HCT116 (cell line): ENCODE measurements around the gene OR8G1. TPM values are rescaled to one million over a fixed set of nuclear protein-coding genes. Genes with fewer than 3 reads are reported as not detected.

ENCODE experiments used
- ATAC-seq: fragments of 200-7000 bp; cut with Tn5 transposase; 2 replicates; pipeline ENCODE4 v1.9.1; 2020; ENCODE audit warnings: mild to moderate bottlenecking, moderate library complexity
- BruUV-seq: library from RNA; stranded (reverse); fragments of 400-500 nt; replicated peaks from 2 replicates; lab custom pipeline; 2021; lab: Mats Ljungman, UMichigan
- CTCF ChIA-PET: fragments of 300-600 bp; sonication (Branson Sonifier 250); formaldehyde crosslinking; loops from one replicate; lab custom pipeline; 2021; ENCODE audit warnings: antibody characterized with exemption; lab: Charles Lee
- POLR2A ChIA-PET: fragments of 300-600, 350-600 bp; sonication (Branson Sonifier 250); formaldehyde crosslinking; loops from one replicate; lab custom pipeline; 2021; ENCODE audit warnings: antibody characterized with exemption; lab: Charles Lee
- RAD21 ChIA-PET, 2 experiments: fragments of 300-600 bp; sonication (Branson Sonifier 250); formaldehyde crosslinking; loops; one replicate each; lab custom pipeline; 2023; ENCODE audit warnings: low total read pairs in 2 of 2; ENCODE audit not compliant: uncharacterized antibody in 2 of 2, unreplicated experiment in 2 of 2, low non-redundant PET in 1 of 2; lab: Charles Lee
- DNase-seq: peaks from one replicate; pipeline ENCODE4 v3.0.0-alpha.2; 2010; ENCODE audit warnings: low read depth, low spot score
- H2AFZ ChIP-seq: fragments of 200-600 bp; shearing (Covaris generic), sonication (generic); 2 replicates; pipeline ENCODE4 v1.6.1; 2017; ENCODE audit warnings: low read depth, mixed run types, mixed read lengths, antibody characterized with exemption, low read length; ENCODE audit not compliant: poor library complexity, severe bottlenecking
- H3K27ac ChIP-seq: 2 replicates; pipeline ENCODE4 v1.5.1; 2012; ENCODE audit warnings: low read depth, low read length
- H3K27me3 ChIP-seq: fragments of 200-600 bp; sonication (generic); 2 replicates; pipeline ENCODE4 v1.6.1; 2016; ENCODE audit warnings: mixed run types, low read length, mixed read lengths; ENCODE audit not compliant: insufficient read depth
- H3K36me3 ChIP-seq, 2 experiments: fragments of 200-500 bp in 1 of 2; fragments of 200-600 bp in 1 of 2; sonication (Bioruptor generic) in 1 of 2; sonication (generic) in 1 of 2; 2 replicates each; pipeline versions ENCODE4 v1.5.1 to v1.6.1; 2014 to 2016; ENCODE audit warnings: low read length in 2 of 2, inconsistent platforms in 1 of 2, mixed read lengths in 1 of 2, mixed run types in 1 of 2; ENCODE audit not compliant: insufficient read depth in 2 of 2, control insufficient read depth in 1 of 2
- H3K4me1 ChIP-seq, 2 experiments: fragments of 200-600 bp in 1 of 2; sonication (generic) in 1 of 2; 2 replicates each; pipeline versions ENCODE4 v1.5.1 to v1.6.1; 2012 to 2017; ENCODE audit warnings: low read length in 2 of 2, inconsistent platforms in 1 of 2, mild to moderate bottlenecking in 1 of 2, mixed read lengths in 1 of 2, mixed run types in 1 of 2, moderate library complexity in 1 of 2; ENCODE audit not compliant: insufficient read depth in 2 of 2, control insufficient read depth in 1 of 2
- H3K4me2 ChIP-seq: fragments of 200-600 bp; sonication (generic); 2 replicates; pipeline ENCODE4 v1.6.1; 2017; ENCODE audit warnings: mixed run types, low read length, mixed read lengths
- H3K4me3 ChIP-seq, 2 experiments: fragments of 200-600 bp in 1 of 2; sonication (generic) in 1 of 2; replicated peaks in 1 of 2; 2 replicates each; pipeline ENCODE4 v1.5.1; 2011 to 2016; ENCODE audit warnings: low read length in 2 of 2, control low read depth in 1 of 2, low read depth in 1 of 2, mild to moderate bottlenecking in 1 of 2, mixed read lengths in 1 of 2, mixed run types in 1 of 2
- H3K79me2 ChIP-seq: fragments of 200-600 bp; sonication (generic); 2 replicates; pipeline ENCODE4 v1.6.1; 2017; ENCODE audit warnings: mild to moderate bottlenecking, mixed run types, low read length, moderate library complexity, mixed read lengths; ENCODE audit not compliant: insufficient read depth
- H3K9ac ChIP-seq: fragments of 200-600 bp; sonication (generic); 2 replicates; pipeline ENCODE4 v1.6.1; 2016; ENCODE audit warnings: low read length, mixed read lengths
- H3K9me2 ChIP-seq: fragments of 200-600 bp; sonication (generic), shearing (Covaris generic); 2 replicates; pipeline ENCODE4 v1.6.1; 2017; ENCODE audit warnings: mixed run types, mild to moderate bottlenecking, moderate library complexity; ENCODE audit not compliant: insufficient read depth
- H3K9me3 ChIP-seq, 2 experiments: fragments of 200-500 bp in 1 of 2; fragments of 200-600 bp in 1 of 2; sonication (Bioruptor generic) in 1 of 2; sonication (generic) in 1 of 2; 2 replicates each; pipeline ENCODE4 v1.6.1; 2014 to 2017; ENCODE audit warnings: low read length in 2 of 2, mixed read lengths in 2 of 2, inconsistent platforms in 1 of 2, low read depth in 1 of 2, mild to moderate bottlenecking in 1 of 2, mixed run types in 1 of 2, moderate library complexity in 1 of 2; ENCODE audit not compliant: control insufficient read depth in 1 of 2, insufficient read depth in 1 of 2
- H4K20me1 ChIP-seq: fragments of 200-600 bp; sonication (generic), shearing (Covaris generic); 2 replicates; pipeline ENCODE4 v1.6.1; 2017; ENCODE audit warnings: mixed run types, mild to moderate bottlenecking, moderate library complexity; ENCODE audit not compliant: insufficient read depth
- CBX3 ChIP-seq: IDR thresholded peaks from 2 replicates; pipeline ENCODE4 v1.6.1; 2012; ENCODE audit warnings: low read depth
- MAX ChIP-seq: IDR thresholded peaks from 2 replicates; pipeline ENCODE4 v1.6.1; 2012
- RAD21 ChIP-seq: IDR thresholded peaks from 2 replicates; pipeline ENCODE4 v1.6.1; 2012; ENCODE audit warnings: low read depth, mild to moderate bottlenecking
- SIN3A ChIP-seq: IDR thresholded peaks from 2 replicates; pipeline ENCODE4 v1.6.1; 2012; ENCODE audit warnings: low read depth
- SP1 ChIP-seq: IDR thresholded peaks from 2 replicates; pipeline ENCODE4 v1.6.1; 2012; ENCODE audit warnings: low read depth
- ZBTB33 ChIP-seq: IDR thresholded peaks from 2 replicates; pipeline ENCODE4 v1.6.1; 2011; ENCODE audit warnings: mild to moderate bottlenecking, low read length, moderate library complexity; ENCODE audit not compliant: insufficient replicate concordance; ENCODE audit errors: extremely low read depth
- intact Hi-C: fragments of 100-400 bp; cut with micrococcal nuclease; formaldehyde crosslinking; loops from 2 replicates; pipeline ENCODE4 v1.10.0; 2022
- total RNA-seq: library from RNA; stranded (reverse); gene quantifications from one replicate; pipeline ENCODE4 v1.2.1, GENCODE V29; 2021; ENCODE audit not compliant: unreplicated experiment
- TF ChIP-seq, protein P1 (sequence below), 3 experiments: fragments of 200-600 bp in 1 of 3; sonication (generic) in 1 of 3; IDR thresholded peaks in 2 of 3; conservative IDR thresholded peaks in 1 of 3; 2 replicates each; pipeline ENCODE4 v1.5.1; 2012 to 2017; ENCODE audit warnings: low read depth in 2 of 3, low read length in 2 of 3, antibody characterized with exemption in 1 of 3, borderline replicate concordance in 1 of 3, control low read depth in 1 of 3, mild to moderate bottlenecking in 1 of 3, mixed read lengths in 1 of 3, mixed run types in 1 of 3, moderate library complexity in 1 of 3; ENCODE audit not compliant: insufficient read depth in 1 of 3

The OR8G1 gene
- total RNA-seq, 1 experiment from 2014 or later = not detected

DNA sequence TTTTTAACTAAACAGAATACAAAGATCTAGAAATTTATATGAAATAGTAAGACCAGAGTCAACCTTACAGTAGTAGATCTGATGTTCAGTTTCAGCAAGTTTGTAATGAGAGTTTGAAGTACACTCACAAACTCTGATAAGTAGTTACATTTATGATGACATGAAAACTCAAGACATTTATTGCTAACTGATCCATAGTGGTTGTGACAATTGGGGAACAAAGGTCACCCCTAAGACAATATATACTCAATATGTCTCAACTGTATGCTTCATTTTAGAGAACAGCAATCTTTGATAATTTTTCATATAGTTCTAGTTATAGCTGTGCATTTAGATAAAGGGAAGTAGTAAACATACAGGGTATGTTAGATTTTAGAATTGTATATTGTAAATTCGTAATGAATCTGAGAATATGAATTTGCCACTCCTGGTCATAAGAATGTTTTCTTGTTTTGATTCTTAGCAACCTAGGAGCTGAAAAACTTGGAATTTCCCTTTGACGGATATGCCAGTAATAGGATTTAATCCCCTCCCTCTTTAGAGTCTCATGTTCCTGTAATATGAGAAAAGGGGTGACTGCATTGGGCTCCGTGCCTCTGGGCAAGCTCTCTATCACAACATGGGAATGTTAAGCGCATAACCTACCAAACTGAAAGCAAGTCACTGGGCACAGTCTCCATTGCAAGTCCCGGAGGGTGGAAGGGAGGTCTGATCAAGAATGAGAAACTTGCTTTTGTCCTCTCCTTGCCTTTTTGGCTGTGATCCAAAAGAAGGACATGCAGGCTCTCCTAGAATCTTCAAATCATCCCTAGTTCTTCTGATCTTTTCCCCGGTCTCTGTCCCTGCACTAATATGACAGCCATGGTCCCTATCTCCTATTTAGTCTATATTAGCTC, 46.4 kb upstream of the OR8G1 start:
- Histone ChIP-seq H3K27me3 (peaks cover 22% of the 10 kb centered on the region), H3K9ac (no peak overlapping the region), H2AFZ (no peak overlapping the region), H3K79me2 (no peaks in the 10 kb centered on the region), H3K9me2 (no peaks in the 10 kb centered on the region), H3K9me3 (no peaks in the 10 kb centered on the region), H3K4me1 (no peaks in the 10 kb centered on the region), H3K4me2 (no peak overlapping the region), H4K20me1 (no peaks in the 10 kb centered on the region), H3K36me3 (no peaks in the 10 kb centered on the region), H3K27ac (no peak overlapping the region), H3K4me3 (no peak overlapping the region)
- POLR2A ChIA-PET = no interaction called here
- ATAC-seq (peak; percentile 31; the same call in 1 of the 2 replicates), DNase-seq (no peak)
- TF ChIP-seq SIN3A = no peak
- no peak for TF ChIP-seq ZBTB33
- intact Hi-C loops = loop anchor here (1.0 kb wide), 1 partner anchor 123 kb away; no protein-coding TSS in a partner anchor
- BruUV-seq = no TSS peak
- CTCF ChIA-PET = interaction anchor here (0.6 to 3.0 kb wide), 6 partner anchors 8 to 125 kb away, joined by 3 to 26 read pairs (median 5); no protein-coding TSS in a partner anchor
- RAD21 ChIA-PET = interaction anchor here in 1 of 2 experiments (1.2 kb wide), 1 partner anchor 123 kb away, joined by 7 read pairs; no protein-coding TSS in a partner anchor

DNA sequence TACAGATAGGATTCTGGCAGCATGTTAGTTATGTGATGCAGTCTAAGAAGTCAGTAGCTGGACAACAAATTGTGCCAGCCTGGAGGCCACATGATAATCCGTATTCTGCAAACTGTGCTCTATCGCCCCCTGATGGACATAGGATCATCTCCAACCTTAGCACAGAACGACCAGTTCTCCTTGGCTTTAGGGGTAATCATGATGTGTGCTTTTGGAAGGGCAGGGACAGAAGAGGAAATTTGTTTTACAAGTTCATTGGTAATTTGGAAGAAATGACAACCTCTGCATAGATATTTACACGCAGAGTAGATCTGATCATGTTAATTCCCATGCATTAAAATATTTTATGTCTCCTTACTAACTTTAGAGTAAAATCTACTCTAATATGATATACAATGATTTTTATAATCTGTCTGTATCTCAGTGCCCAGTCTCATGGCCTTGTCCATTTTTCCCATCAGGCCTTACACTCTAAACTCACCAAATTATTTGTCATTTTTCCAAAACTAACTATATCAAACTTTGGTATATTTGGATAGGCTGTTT, 45.6 kb upstream of the OR8G1 start:
- TF ChIP-seq ZBTB33 (no peak), MAX (peak; percentile 32; the same call in 1 of the 2 replicates), RAD21 (peak; percentile 76), SP1 (no peak), CBX3 (peak; percentile 68; the same call in 1 of the 2 replicates), SIN3A (no peak)
- TF ChIP-seq, protein P1, sequence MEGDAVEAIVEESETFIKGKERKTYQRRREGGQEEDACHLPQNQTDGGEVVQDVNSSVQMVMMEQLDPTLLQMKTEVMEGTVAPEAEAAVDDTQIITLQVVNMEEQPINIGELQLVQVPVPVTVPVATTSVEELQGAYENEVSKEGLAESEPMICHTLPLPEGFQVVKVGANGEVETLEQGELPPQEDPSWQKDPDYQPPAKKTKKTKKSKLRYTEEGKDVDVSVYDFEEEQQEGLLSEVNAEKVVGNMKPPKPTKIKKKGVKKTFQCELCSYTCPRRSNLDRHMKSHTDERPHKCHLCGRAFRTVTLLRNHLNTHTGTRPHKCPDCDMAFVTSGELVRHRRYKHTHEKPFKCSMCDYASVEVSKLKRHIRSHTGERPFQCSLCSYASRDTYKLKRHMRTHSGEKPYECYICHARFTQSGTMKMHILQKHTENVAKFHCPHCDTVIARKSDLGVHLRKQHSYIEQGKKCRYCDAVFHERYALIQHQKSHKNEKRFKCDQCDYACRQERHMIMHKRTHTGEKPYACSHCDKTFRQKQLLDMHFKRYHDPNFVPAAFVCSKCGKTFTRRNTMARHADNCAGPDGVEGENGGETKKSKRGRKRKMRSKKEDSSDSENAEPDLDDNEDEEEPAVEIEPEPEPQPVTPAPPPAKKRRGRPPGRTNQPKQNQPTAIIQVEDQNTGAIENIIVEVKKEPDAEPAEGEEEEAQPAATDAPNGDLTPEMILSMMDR (IDR thresholded peaks at IDR 0.05 in 2 of 3, conservative IDR thresholded peaks at IDR 0.05 in 1 of 3; ENCODE audit: borderline replicate concordance in 1 of 3, insufficient read depth in 1 of 3, low read depth in 2 of 3, low read length in 2 of 3) = peak; percentile 71 to 90 (median 88)
- H3K9me3 ChIP-seq = no peaks in the 10 kb centered on the region
- H3K4me3 ChIP-seq = no peak overlapping the region
- no peaks in the 10 kb centered on the region for H3K79me2 ChIP-seq
- no peaks in the 10 kb centered on the region for H3K36me3 ChIP-seq
- RAD21 ChIA-PET = interaction anchor here in 1 of 2 experiments (1.2 kb wide), 1 partner anchor 124 kb away, joined by 7 read pairs; no protein-coding TSS in a partner anchor
- peak; percentile 57 for DNase-seq
- no peak overlapping the region for H3K9ac ChIP-seq
- POLR2A ChIA-PET = no interaction called here
- intact Hi-C loops = loop anchor here (1.0 kb wide), 1 partner anchor 124 kb away; no protein-coding TSS in a partner anchor
- H2AFZ ChIP-seq = no peak overlapping the region
- no peak overlapping the region for H3K4me2 ChIP-seq
- no TSS peak for BruUV-seq
- no peak overlapping the region for H3K27ac ChIP-seq
- no peaks in the 10 kb centered on the region for H3K4me1 ChIP-seq
- CTCF ChIA-PET = interaction anchor here (0.6 to 3.0 kb wide), 6 partner anchors 8 to 126 kb away, joined by 3 to 26 read pairs (median 5); no protein-coding TSS in a partner anchor
- H3K9me2 ChIP-seq = no peaks in the 10 kb centered on the region
- H4K20me1 ChIP-seq = no peaks in the 10 kb centered on the region
- peaks cover 17% of the 10 kb centered on the region for H3K27me3 ChIP-seq
- peak; percentile 98 for ATAC-seq
